ENCODE data around the gene MYL5. TPM values are rescaled to one million over a fixed set of nuclear protein-coding genes. Genes with fewer than 3 reads are reported as not detected.
A peak's percentile ranks its signal among the peaks of the same experiment; 100 is the strongest.
"Not testable (repeated sequence)": the region's sequence is repeated elsewhere in the genome, so short reads cannot be mapped to it uniquely, and the experiment has no call there.

MYL5 gene
- total and polyA plus RNA-seq, 12 donors = 5.9 to 77.6 (median 21.5) TPM

GRCh38 chr4:666822-667544 lies 7.4 kb upstream of the MYL5 start:
- Histone ChIP-seq H3K9me3 (replicated peaks in 1 of 3) (no peaks in the 10 kb centered on the region), H3K36me3 (replicated peaks in 1 of 2) (peaks cover 0 to 12% of the 10 kb centered on the region in 2 donors), H3K27ac (no peak overlapping the region), H3K4me1 (replicated peaks in 1 of 2) (no peaks in the 10 kb centered on the region), H3K27me3 (peaks cover 6% of the 10 kb centered on the region), H3K4me3 (no peak overlapping the region)
- TF ChIP-seq POLR2A (IDR thresholded peaks at IDR 0.05) (no peak), CTCF (IDR thresholded peaks at IDR 0.05) (no peak)
- WGBS, 4 donors = 82 to 87% (median 83%) methylated on average over 10 to 28 of the region's 28 CpGs
- no peak for DNase-seq
- intact Hi-C loops (cut with DNase I) = no loop called here

- no peak for TF ChIP-seq POLR2A (IDR thresholded peaks at IDR 0.05)
- TF ChIP-seq CTCF (IDR thresholded peaks at IDR 0.05) = no peak
- Histone ChIP-seq H3K4me1 (replicated peaks in 1 of 2) (no peaks in the 10 kb centered on the region), H3K27me3 (peaks cover 6% of the 10 kb centered on the region), H3K36me3 (replicated peaks in 1 of 2) (peaks cover 0 to 18% of the 10 kb centered on the region in 2 donors), H3K9me3 (replicated peaks in 1 of 3) (no peaks in the 10 kb centered on the region), H3K27ac (no peak overlapping the region), H3K4me3 (no peak overlapping the region)
- DNase-seq = no peak
- 60 to 68% (median 66%) methylated on average over 10 of the region's 10 CpGs for WGBS, 4 donors
- intact Hi-C loops (cut with DNase I) = no loop called here
Observed at GRCh38 chr4:667545-667925, 6.8 kb upstream of the MYL5 start.

GRCh38 chr4:668219-668618 lies 6.1 kb upstream of the MYL5 start:
- WGBS, 4 donors = 89 to 94% (median 91%) methylated on average over 4 to 6 of the region's 6 CpGs
- H3K9me3 ChIP-seq (replicated peaks in 1 of 3); H3K27me3 ChIP-seq; H3K27ac ChIP-seq; H3K4me3 ChIP-seq; DNase-seq; intact Hi-C loops (cut with DNase I); H3K4me1 ChIP-seq (replicated peaks in 1 of 2): not testable (repeated sequence)
- peaks cover 0 to 24% of the 10 kb centered on the region in 2 donors for H3K36me3 ChIP-seq (replicated peaks in 1 of 2)

GRCh38 chr4:669806-670559 lies 4.4 kb upstream of the MYL5 start:
- H3K9me3 ChIP-seq (replicated peaks in 1 of 3); H3K4me3 ChIP-seq; intact Hi-C loops (cut with DNase I); H3K27me3 ChIP-seq; H3K27ac ChIP-seq: not testable (repeated sequence)
- WGBS, 4 donors = 87 to 91% (median 90%) methylated on average over 11 of the region's 11 CpGs
- H3K36me3 ChIP-seq (replicated peaks in 1 of 2) = peaks cover 0 to 24% of the 10 kb centered on the region in 2 donors
- H3K4me1 ChIP-seq (replicated peaks in 1 of 2) = peaks cover 9 to 11% of the 10 kb centered on the region in 2 donors
- peak in 1 of 7 donors; percentile 24 for DNase-seq

GRCh38 chr4:671769-672168 lies 2.6 kb upstream of the MYL5 start:
- intact Hi-C loops (cut with DNase I) = no loop called here
- H3K27me3 ChIP-seq = no peaks in the 10 kb centered on the region
- no peak overlapping the region for H3K27ac ChIP-seq
- peaks cover 13 to 16% of the 10 kb centered on the region in 2 donors for H3K4me1 ChIP-seq (replicated peaks in 1 of 2)
- no peak overlapping the region for H3K4me3 ChIP-seq
- no peaks in the 10 kb centered on the region for H3K9me3 ChIP-seq (replicated peaks in 1 of 3)
- peaks cover 0 to 24% of the 10 kb centered on the region in 2 donors for H3K36me3 ChIP-seq (replicated peaks in 1 of 2)
- TF ChIP-seq POLR2A (IDR thresholded peaks at IDR 0.05) (no peak), CTCF (IDR thresholded peaks at IDR 0.05) (no peak)
- DNase-seq = no peak
- WGBS, 4 donors = 90 to 94% (median 93%) methylated on average over 3 of the region's 3 CpGs
